Measurements from ENCODE around the gene PEX5L. TPM values are rescaled to one million over a fixed set of nuclear protein-coding genes. Genes with fewer than 3 reads are reported as not detected.

The PEX5L gene
- polyA plus RNA-seq, 6 donors from 2014 or later = 0.13 TPM; not detected in 5

DNA sequence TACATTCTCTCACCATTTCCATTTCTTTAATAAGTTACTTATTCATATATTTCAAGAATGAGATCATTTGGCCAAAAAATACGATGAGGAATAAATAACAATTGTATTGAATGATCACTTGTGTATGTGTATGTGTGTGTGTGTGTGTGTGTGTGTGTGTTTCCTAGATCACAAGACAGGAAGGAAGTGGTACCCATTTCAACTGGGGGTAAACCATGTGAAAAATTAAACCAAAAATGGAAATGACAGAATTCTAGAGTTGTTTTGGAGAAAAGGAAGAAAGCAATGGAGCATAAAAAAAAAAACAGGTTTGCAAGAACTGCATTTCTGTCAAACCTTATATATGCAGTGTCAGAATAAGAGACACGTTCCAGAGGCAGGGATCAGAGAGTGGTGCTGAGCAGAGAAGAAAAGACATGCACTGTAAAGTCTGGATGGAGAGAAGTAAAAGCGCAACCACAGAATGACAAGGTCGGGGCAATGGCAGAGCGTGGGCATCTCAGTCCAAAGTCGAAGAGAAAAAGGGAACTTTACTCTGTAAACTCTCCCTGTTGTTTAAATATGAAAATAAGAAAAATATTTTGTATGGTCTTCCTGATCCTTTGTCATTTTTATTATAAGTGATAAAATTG is 75.5 kb downstream of the PEX5L start:
- H3K4me1 Mint-ChIP-seq = peaks cover 15 to 18% (median 18%) of the 10 kb centered on the region in 3 donors
- ATAC-seq (ENCODE audit: low read depth in 2 of 2) = no peak
- H3K9me3 Mint-ChIP-seq = peaks cover 0 to 11% (median 1%) of the 10 kb centered on the region in 7 donors
- H3K4me3 Mint-ChIP-seq = peak overlapping the region in 3 of 8 donors; percentile 17 to 44 (median 27)
- H3K27ac Mint-ChIP-seq = no peak overlapping the region
- peaks cover 29 to 36% (median 30%) of the 10 kb centered on the region in 3 donors for H3K27me3 Mint-ChIP-seq
- H3K36me3 Mint-ChIP-seq = no peaks in the 10 kb centered on the region
- no peak for DNase-seq

DNA sequence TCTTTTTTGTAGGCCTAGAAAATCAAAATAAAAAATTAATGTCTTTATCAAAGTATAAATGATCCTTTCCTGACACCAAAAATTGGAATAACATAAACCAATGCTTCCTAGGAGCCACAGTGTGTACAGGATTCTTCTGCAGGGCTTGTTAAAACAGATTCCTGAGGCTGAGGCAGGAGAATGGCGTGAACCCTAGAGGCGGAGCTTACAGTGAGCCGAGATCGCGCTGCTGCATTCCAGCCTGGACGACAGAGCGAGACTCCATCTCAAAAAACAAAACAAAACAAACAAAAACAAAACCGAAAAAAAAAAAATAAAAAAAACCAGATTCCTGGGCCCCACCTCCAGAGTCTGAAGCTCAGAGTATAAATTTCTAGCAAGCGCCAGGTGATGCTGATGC is 78.0 kb downstream of the PEX5L start:
- H3K4me1 Mint-ChIP-seq = peaks cover 15 to 18% (median 18%) of the 10 kb centered on the region in 3 donors
- H3K9me3 Mint-ChIP-seq = peaks cover 0 to 18% (median 1%) of the 10 kb centered on the region in 7 donors
- peaks cover 25 to 39% (median 27%) of the 10 kb centered on the region in 3 donors for H3K27me3 Mint-ChIP-seq
- no peaks in the 10 kb centered on the region for H3K36me3 Mint-ChIP-seq
- no peak for ATAC-seq (ENCODE audit: low read depth in 2 of 2)
- no peak overlapping the region for H3K4me3 Mint-ChIP-seq
- no peak for DNase-seq
- no peak overlapping the region for H3K27ac Mint-ChIP-seq

DNA sequence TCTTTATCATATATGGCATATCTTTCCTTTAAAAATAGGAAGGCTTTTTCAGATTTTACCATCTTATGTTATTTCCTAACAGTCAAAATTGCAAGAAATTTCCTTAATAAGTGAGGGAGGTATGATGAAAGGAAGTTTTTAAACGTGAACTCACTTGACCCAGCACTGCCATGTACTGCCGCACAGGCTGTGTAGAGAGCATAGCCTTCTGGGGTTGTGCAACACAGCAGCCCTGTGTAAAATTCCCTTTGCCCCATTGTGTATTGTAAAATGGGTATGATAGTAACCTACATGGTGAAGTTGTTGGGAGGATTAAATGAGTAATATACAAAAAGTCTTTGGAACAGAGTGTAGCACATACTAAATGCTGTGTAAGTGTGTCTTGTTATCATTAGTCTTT is 78.6 kb downstream of the PEX5L start:
- Mint-ChIP-seq H3K9me3 (peaks cover 0 to 22% (median 3%) of the 10 kb centered on the region in 7 donors), H3K4me3 (no peak overlapping the region), H3K36me3 (no peaks in the 10 kb centered on the region), H3K27ac (peak overlapping the region in 1 of 6 donors; percentile 27), H3K4me1 (peaks cover 15 to 18% (median 18%) of the 10 kb centered on the region in 3 donors), H3K27me3 (peaks cover 27 to 41% (median 30%) of the 10 kb centered on the region in 3 donors)
- DNase-seq (no peak), ATAC-seq (ENCODE audit: low read depth in 2 of 2) (no peak)

DNA sequence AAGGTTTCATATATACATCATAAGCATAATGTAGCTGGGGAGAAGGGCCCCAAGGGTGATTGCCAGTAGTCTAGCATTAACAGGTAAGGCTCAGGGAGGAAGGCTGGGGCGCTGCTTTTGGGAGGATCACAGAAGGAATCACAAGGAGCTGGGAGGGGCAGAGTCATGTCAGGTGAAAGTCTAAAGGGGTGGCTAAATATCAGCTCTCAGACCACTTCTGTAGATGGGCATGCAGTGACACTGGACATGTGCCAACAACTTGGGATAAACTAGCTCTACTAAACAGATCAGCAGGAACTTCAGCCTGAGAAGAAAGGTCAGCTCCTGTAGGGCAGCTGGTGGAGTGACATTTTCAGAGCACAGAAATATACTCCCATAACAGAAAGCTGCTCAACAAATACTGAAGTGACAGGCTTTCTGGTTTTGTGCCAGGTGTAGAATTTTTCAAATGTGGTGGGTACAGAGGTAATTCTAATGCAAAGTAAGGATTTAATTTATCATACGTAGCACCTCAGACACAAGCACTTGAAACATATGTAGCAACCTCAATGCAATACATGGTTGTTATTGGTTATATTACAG is 79.4 kb downstream of the PEX5L start:
- Mint-ChIP-seq H3K9me3 (peaks cover 0 to 22% (median 7%) of the 10 kb centered on the region in 7 donors), H3K4me1 (peaks cover 15 to 18% (median 18%) of the 10 kb centered on the region in 3 donors), H3K27ac (no peak overlapping the region), H3K4me3 (peak overlapping the region in 2 of 8 donors; percentile 13 to 81), H3K36me3 (no peaks in the 10 kb centered on the region), H3K27me3 (peaks cover 27 to 40% (median 33%) of the 10 kb centered on the region in 3 donors)
- no peak for DNase-seq
- no peak for ATAC-seq (ENCODE audit: low read depth in 2 of 2)

DNA sequence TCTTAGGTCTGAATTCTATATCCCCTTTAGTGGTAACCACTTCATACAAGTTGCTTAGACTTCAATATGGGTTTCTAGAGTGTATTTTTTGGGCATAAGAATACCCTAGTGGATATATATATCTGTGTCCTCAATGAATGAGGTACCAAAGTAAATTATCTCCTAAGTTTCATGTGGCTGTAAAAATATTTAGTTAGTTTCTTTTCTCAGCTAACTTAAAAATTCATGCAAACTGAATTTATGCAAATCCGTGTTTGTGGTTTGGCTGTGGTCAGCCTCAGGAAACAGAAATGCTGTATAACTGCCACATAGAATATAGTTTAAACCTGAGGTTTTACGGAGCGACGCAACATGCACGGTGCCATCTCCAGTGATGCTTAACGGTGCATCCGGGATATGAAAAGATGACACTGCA is 80.3 kb downstream of the PEX5L start:
- ATAC-seq (ENCODE audit: low read depth in 2 of 2) = peak; percentile 85 to 87
- H3K27me3 Mint-ChIP-seq = peaks cover 27 to 39% (median 37%) of the 10 kb centered on the region in 3 donors

DNA sequence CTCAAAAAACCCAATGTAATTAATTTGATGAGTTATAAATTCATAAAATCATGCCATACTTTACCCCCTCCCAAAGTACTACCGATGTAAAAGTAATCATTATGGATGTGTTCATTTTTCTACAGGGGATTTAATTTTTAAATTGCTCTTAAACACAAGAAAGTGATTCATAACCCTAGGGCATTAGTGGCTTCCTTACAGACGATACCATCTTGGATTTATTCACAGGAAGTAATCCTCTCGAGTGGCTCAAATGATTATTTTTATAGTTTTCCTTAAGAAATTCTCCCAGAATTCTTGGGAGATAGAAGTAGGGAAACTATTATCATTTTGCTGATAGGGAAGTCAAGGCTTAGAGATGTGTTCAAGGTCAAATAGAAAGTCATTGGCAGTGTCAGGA is 80.9 kb downstream of the PEX5L start:
- Mint-ChIP-seq H3K36me3 (no peaks in the 10 kb centered on the region), H3K4me1 (peaks cover 6 to 9% (median 8%) of the 10 kb centered on the region in 3 donors), H3K27ac (no peak overlapping the region), H3K27me3 (peaks cover 30 to 41% (median 41%) of the 10 kb centered on the region in 3 donors), H3K9me3 (peaks cover 0 to 19% (median 6%) of the 10 kb centered on the region in 7 donors), H3K4me3 (no peak overlapping the region)
- ATAC-seq (ENCODE audit: low read depth in 2 of 2) (no peak), DNase-seq (no peak)

More for the DNA sequence above, 80.3 kb downstream of the PEX5L start:
- no peaks in the 10 kb centered on the region for H3K36me3 Mint-ChIP-seq
- peak; percentile 29 for DNase-seq
- peaks cover 11 to 14% (median 14%) of the 10 kb centered on the region in 3 donors for H3K4me1 Mint-ChIP-seq
- no peak overlapping the region for H3K27ac Mint-ChIP-seq
- H3K4me3 Mint-ChIP-seq = no peak overlapping the region
- peaks cover 0 to 22% (median 7%) of the 10 kb centered on the region in 7 donors for H3K9me3 Mint-ChIP-seq

DNA sequence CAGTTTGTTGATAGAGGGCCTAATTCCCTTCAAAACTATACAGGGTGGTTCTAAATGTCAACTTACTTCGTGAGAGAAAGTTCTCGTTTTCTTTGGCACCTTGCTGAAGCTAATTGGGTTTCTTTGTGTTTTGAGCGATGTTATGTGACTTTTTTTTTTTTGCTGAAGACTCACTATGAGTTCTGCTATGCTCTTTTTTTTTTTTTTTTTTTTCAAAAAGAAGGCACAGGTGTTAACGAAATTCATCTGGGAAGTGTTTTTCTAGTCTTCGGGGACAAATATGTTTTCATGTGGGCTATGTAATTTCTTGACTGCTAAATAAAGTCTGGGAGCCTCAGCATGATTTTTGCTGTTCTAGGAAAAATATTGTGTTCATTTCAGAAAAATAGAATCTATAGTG is 81.5 kb downstream of the PEX5L start:
- DNase-seq (no peak), ATAC-seq (ENCODE audit: low read depth in 2 of 2) (no peak)
- Mint-ChIP-seq H3K27ac (no peak overlapping the region), H3K9me3 (peaks cover 0 to 19% (median 6%) of the 10 kb centered on the region in 7 donors), H3K4me1 (peaks cover 6 to 9% (median 8%) of the 10 kb centered on the region in 3 donors), H3K36me3 (no peaks in the 10 kb centered on the region), H3K27me3 (peaks cover 33 to 46% (median 45%) of the 10 kb centered on the region in 3 donors), H3K4me3 (no peak overlapping the region)

DNA sequence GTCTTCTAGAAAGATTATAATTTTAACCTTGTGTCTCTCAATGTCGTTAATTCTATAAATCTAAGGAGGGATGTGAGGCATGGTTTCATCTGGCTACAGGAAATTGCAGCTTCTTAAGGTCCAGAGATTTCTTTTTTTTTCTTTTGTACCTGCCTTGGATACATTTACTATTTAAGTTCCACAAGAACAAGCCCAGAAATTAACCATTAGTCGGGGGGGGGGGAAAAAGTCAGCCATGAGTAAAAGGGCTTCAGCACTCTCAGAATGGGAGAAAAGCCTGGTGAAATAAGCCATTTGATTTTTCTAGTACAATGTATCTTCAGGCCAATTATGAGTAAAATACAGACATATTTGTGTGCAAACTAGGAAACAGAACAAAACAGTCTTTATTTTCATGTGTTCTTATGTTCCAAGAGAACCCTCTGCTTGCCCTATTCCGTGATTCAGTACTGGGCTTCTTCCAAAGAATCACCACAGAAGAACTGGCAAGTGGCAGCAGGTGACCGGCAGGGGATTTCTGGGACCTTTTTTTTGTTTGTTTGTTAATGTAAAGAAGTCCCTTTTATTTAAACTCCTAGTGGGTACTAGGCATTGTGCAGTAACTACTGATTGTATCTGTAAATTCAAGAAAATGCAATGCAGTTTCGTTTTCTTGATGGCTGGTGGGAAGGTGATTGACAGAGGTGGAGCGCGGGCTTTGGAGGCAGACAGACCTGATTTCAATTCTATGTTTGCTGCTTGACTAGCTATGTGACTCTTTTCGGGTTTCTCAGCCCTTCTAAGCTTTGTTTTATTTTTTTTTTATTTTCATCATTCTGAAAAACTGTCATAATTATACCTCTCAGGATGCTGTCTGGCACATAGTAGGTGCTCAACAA is 82.5 kb downstream of the PEX5L start:
- H3K4me3 Mint-ChIP-seq = no peak overlapping the region
- no peaks in the 10 kb centered on the region for H3K36me3 Mint-ChIP-seq
- ATAC-seq (ENCODE audit: low read depth in 2 of 2) = no peak
- H3K9me3 Mint-ChIP-seq = peaks cover 0 to 19% (median 6%) of the 10 kb centered on the region in 7 donors
- peaks cover 6 to 9% (median 8%) of the 10 kb centered on the region in 3 donors for H3K4me1 Mint-ChIP-seq
- H3K27ac Mint-ChIP-seq = no peak overlapping the region
- peaks cover 28 to 46% (median 41%) of the 10 kb centered on the region in 3 donors for H3K27me3 Mint-ChIP-seq
- no peak for DNase-seq

DNA sequence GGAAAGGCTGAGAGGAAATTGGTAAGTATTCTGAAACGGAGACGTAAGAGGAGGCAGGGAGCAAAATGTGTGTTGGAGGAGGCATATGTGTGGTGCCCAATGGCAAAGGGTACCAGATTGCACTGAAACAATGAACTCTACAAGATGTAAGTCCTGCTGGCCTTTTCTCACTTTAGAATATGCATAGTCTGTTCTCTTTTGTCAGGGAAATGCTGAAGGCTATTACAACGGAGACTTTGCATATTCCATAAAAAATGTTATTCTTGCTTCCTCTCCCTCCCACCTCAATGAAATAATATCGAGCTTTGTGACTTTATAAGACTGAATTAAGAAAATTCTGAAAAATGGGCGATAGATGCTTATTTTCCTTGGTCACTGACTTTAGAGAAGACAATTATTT is 85.9 kb downstream of the PEX5L start:
- Mint-ChIP-seq H3K4me1 (no peaks in the 10 kb centered on the region), H3K9me3 (peaks cover 0 to 12% (median 6%) of the 10 kb centered on the region in 7 donors), H3K36me3 (no peaks in the 10 kb centered on the region), H3K27ac (no peak overlapping the region), H3K27me3 (peaks cover 23 to 50% (median 40%) of the 10 kb centered on the region in 3 donors), H3K4me3 (no peak overlapping the region)
- DNase-seq (no peak), ATAC-seq (ENCODE audit: low read depth in 2 of 2) (no peak)

DNA sequence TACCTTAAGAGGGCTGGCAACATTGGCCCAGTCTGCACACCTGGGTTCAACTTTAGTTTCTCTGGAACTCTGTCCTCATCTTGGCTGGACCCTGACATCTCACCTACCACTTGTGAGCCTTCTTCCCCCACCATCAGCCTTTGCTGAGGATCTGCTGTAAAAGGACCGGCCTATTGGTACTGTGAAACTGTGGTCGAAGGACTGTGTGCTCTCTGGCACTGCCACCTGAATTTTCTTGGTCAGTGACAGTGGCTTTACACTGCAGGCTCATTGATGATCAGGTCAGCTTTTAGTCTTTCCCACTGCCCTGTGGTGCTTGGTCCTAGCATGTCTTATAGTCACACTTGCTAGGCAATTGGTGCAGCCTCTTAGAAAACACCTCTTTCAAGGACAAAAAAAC is 86.9 kb downstream of the PEX5L start:
- Mint-ChIP-seq H3K4me1 (no peaks in the 10 kb centered on the region), H3K36me3 (no peaks in the 10 kb centered on the region), H3K27ac (no peak overlapping the region), H3K9me3 (peaks cover 0 to 10% (median 6%) of the 10 kb centered on the region in 7 donors), H3K27me3 (peaks cover 23 to 54% (median 42%) of the 10 kb centered on the region in 3 donors), H3K4me3 (no peak overlapping the region)
- DNase-seq (no peak), ATAC-seq (ENCODE audit: low read depth in 2 of 2) (no peak)

DNA sequence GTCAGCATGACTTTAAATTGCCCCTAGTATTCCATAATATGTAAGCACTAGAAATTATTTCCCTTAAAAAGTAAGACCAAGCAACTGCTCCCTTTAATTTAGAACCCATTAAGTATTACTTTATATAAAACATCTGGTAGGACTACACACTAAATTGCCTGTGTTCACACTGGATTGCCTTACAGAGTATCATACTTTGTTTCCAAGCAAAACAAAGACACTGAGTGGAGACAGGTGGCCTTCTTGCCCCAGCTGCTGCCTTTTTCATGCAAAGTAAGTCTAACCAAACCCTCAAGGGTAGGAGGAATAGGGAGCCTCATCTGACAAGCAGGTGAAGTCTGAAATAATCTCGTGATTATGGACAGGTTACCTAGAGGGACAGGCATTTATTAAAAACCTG is 87.3 kb downstream of the PEX5L start:
- peaks cover 19 to 54% (median 42%) of the 10 kb centered on the region in 3 donors for H3K27me3 Mint-ChIP-seq
- H3K36me3 Mint-ChIP-seq = no peaks in the 10 kb centered on the region
- H3K4me1 Mint-ChIP-seq = no peaks in the 10 kb centered on the region
- ATAC-seq (ENCODE audit: low read depth in 2 of 2) (no peak), DNase-seq (no peak)
- no peak overlapping the region for H3K27ac Mint-ChIP-seq
- peaks cover 0 to 8% (median 6%) of the 10 kb centered on the region in 7 donors for H3K9me3 Mint-ChIP-seq
- no peak overlapping the region for H3K4me3 Mint-ChIP-seq

DNA sequence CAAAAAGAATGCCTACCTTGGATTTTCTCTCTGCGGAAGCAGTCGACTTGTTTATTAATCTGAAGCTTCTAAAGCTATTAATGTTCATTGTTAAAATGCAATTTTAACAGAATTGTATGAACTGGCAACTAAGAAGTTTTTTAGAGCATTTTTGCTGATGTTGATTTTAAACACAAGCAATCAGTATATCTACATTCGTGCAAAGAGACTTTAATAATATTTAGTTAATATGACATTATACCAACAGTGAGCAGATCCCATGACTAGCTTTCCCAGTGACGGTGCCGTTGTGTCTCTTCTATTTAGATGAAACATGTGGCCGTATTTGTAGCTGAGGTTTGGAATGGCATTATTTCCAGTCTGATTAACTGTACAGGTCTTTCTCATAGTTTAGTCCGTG is 88.0 kb downstream of the PEX5L start:
- DNase-seq (no peak), ATAC-seq (ENCODE audit: low read depth in 2 of 2) (no peak)
- H3K36me3 Mint-ChIP-seq = no peaks in the 10 kb centered on the region
- peaks cover 0 to 8% (median 4%) of the 10 kb centered on the region in 7 donors for H3K9me3 Mint-ChIP-seq
- peaks cover 19 to 54% (median 43%) of the 10 kb centered on the region in 3 donors for H3K27me3 Mint-ChIP-seq
- no peaks in the 10 kb centered on the region for H3K4me1 Mint-ChIP-seq
- H3K4me3 Mint-ChIP-seq = no peak overlapping the region
- no peak overlapping the region for H3K27ac Mint-ChIP-seq

DNA sequence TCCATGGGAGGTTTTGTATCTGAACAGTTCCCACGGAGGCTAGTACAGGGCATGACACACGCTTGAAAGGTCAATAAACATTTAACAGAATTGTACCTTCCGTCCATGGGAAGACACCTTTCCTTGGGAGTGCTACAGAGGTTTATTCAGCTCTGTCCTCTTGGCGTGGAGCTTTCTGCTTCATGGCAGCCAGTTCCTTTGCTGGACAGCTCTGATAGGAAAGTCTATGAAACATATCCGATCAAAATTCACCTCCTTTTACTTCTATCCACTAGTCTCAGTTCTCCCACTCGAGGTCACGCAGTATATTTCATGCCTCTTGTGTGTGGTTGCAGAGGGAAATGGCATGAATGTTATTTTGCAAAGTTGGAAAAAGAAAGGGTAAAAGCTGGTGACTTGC is 91.2 kb downstream of the PEX5L start:
- ATAC-seq (ENCODE audit: low read depth in 2 of 2) (no peak), DNase-seq (no peak)
- H3K9me3 Mint-ChIP-seq = peaks cover 0 to 4% (median 0%) of the 10 kb centered on the region in 7 donors
- H3K27me3 Mint-ChIP-seq = peaks cover 19 to 42% (median 41%) of the 10 kb centered on the region in 3 donors
- H3K36me3 Mint-ChIP-seq = no peaks in the 10 kb centered on the region
- H3K4me3 Mint-ChIP-seq = no peak overlapping the region
- no peaks in the 10 kb centered on the region for H3K4me1 Mint-ChIP-seq
- H3K27ac Mint-ChIP-seq = no peak overlapping the region
